Epithelial cell of proximal tubule (primary cell): Measurements from ENCODE around the gene MED13L. TPM values are rescaled to one million over a fixed set of nuclear protein-coding genes. Genes with fewer than 3 reads are reported as not detected.
A peak's percentile ranks its signal among the peaks of the same experiment; 100 is the strongest.

Source experiments
- DNase-seq: peaks from one replicate; pipeline ENCODE4 v3.0.0-alpha.2; 2011; ENCODE audit warnings: low read depth
- H3K4me3 ChIP-seq: 2 replicates; pipeline ENCODE4 v1.5.1; 2011; ENCODE audit warnings: low read depth, mild to moderate bottlenecking, low read length
- CTCF ChIP-seq: conservative IDR thresholded peaks from 2 replicates; pipeline ENCODE4 v1.5.1; 2012; ENCODE audit warnings: low read depth, mild to moderate bottlenecking, low read length
- total RNA-seq: library from RNA; depleted of rRNA; stranded (reverse); fragments of >200 nt; gene quantifications from 2 replicates; pipeline ENCODE4 v1.2.3, GENCODE V29; 2015

The MED13L gene
- total RNA-seq, 1 donor from 2014 or later: 37.9 TPM

- no peak for DNase-seq
- no peak overlapping the region for H3K4me3 ChIP-seq
- TF ChIP-seq CTCF: no peak
Observed at GRCh38 chr12:116068853-116069252, 208.6 kb downstream of the MED13L start.

GRCh38 chr12:116068371-116068770 is 209.1 kb downstream of the MED13L start:
- TF ChIP-seq CTCF: no peak
- no peak for DNase-seq
- no peak overlapping the region for H3K4me3 ChIP-seq

GRCh38 chr12:116067892-116068291 is 209.6 kb downstream of the MED13L start:
- TF ChIP-seq CTCF: no peak
- H3K4me3 ChIP-seq: no peak overlapping the region
- no peak for DNase-seq

GRCh38 chr12:116066381-116067230 is 210.9 kb downstream of the MED13L start:
- peak; percentile 96 for TF ChIP-seq CTCF
- no peak for DNase-seq
- H3K4me3 ChIP-seq: no peak overlapping the region

- no peak for DNase-seq
- no peak overlapping the region for H3K4me3 ChIP-seq
- no peak for TF ChIP-seq CTCF
Observed at GRCh38 chr12:116065606-116066005, 211.9 kb downstream of the MED13L start.

- no peak for DNase-seq
- TF ChIP-seq CTCF: no peak
- H3K4me3 ChIP-seq: no peak overlapping the region
Observed at GRCh38 chr12:116064493-116064892, 213.0 kb downstream of the MED13L start.

GRCh38 chr12:116062698-116063097 is 214.8 kb downstream of the MED13L start:
- DNase-seq: no peak
- no peak for TF ChIP-seq CTCF
- H3K4me3 ChIP-seq: no peak overlapping the region
